Measurements from ENCODE around the gene KRTAP10-11. TPM values are rescaled to one million over a fixed set of nuclear protein-coding genes. Genes with fewer than 3 reads are reported as not detected.

Gene KRTAP10-11
- total and polyA plus RNA-seq, 11 donors, result not detected

- WGBS, 4 donors, result 90 to 94% (median 92%) methylated on average over 6 to 8 of the region's 8 CpGs
- Histone ChIP-seq H3K36me3 (no peaks in the 10 kb centered on the region), H3K27me3 (peaks cover 0 to 5% (median 0%) of the 10 kb centered on the region in 9 donors), H3K27ac (no peak within 1 kb of the TSS), H3K9me3 (peaks cover 0 to 31% (median 5%) of the 10 kb centered on the region in 12 donors), H3K4me1 (no peaks in the 10 kb centered on the region), H3K4me3 (no peak within 1 kb of the TSS)
- ATAC-seq (no peak), DNase-seq (no peak)
- intact Hi-C loops (cut with DNase I), result no loop called here
- TF ChIP-seq POLR2A (IDR thresholded peaks at IDR 0.05), result no peak
- TF ChIP-seq CTCF (IDR thresholded peaks at IDR 0.05), result no peak
Measured at GRCh38 chr21:44612029-44612486, 34.2 kb upstream of the KRTAP10-11 start, which contains the start of gene KRTAP10-8. TSS of gene KRTAP10-8 (plus strand) at chr21:44612079. CDS start at chr21:44612101, 22 bp downstream.

GRCh38 chr21:44612669-44613229 is 33.5 kb upstream of the KRTAP10-11 start:
- Histone ChIP-seq H3K27ac (no peak overlapping the region), H3K27me3 (peaks cover 0 to 5% (median 0%) of the 10 kb centered on the region in 9 donors), H3K9me3 (peaks cover 0 to 31% (median 5%) of the 10 kb centered on the region in 12 donors), H3K4me1 (no peaks in the 10 kb centered on the region), H3K36me3 (no peaks in the 10 kb centered on the region), H3K4me3 (no peak overlapping the region)
- DNase-seq, result peak in 1 of 5 donors; percentile 44
- intact Hi-C loops (cut with DNase I), result no loop called here
- no peak for TF ChIP-seq POLR2A (IDR thresholded peaks at IDR 0.05)
- no peak for TF ChIP-seq CTCF (IDR thresholded peaks at IDR 0.05)
- 81 to 87% (median 86%) methylated on average over 10 to 13 of the region's 13 CpGs for WGBS, 4 donors
- no peak for ATAC-seq

- ATAC-seq, result peak in 1 of 4 donors; percentile 19
- Histone ChIP-seq H3K27me3 (peaks cover 0 to 5% (median 0%) of the 10 kb centered on the region in 9 donors), H3K36me3 (no peaks in the 10 kb centered on the region), H3K9me3 (peaks cover 0 to 31% (median 5%) of the 10 kb centered on the region in 12 donors), H3K4me1 (peaks cover 0 to 3% (median 0%) of the 10 kb centered on the region in 12 donors), H3K27ac (no peak overlapping the region), H3K4me3 (no peak overlapping the region)
- 89 to 92% (median 90%) methylated on average over 21 to 26 of the region's 26 CpGs for WGBS, 4 donors
- DNase-seq, result peak in 1 of 5 donors; percentile 56
- intact Hi-C loops (cut with DNase I), result no loop called here
- no peak for TF ChIP-seq POLR2A (IDR thresholded peaks at IDR 0.05)
- no peak for TF ChIP-seq CTCF (IDR thresholded peaks at IDR 0.05)
Measured at GRCh38 chr21:44613386-44614155, 32.6 kb upstream of the KRTAP10-11 start.

GRCh38 chr21:44614161-44614631 is 32.0 kb upstream of the KRTAP10-11 start:
- Histone ChIP-seq H3K36me3 (no peaks in the 10 kb centered on the region), H3K4me3 (no peak overlapping the region), H3K27ac (no peak overlapping the region), H3K4me1 (peaks cover 0 to 8% (median 0%) of the 10 kb centered on the region in 12 donors), H3K9me3 (peaks cover 0 to 27% (median 4%) of the 10 kb centered on the region in 12 donors), H3K27me3 (peaks cover 0 to 5% (median 0%) of the 10 kb centered on the region in 9 donors)
- DNase-seq (peak in 1 of 5 donors; percentile 48), ATAC-seq (no peak)
- 74 to 81% (median 81%) methylated on average over 13 to 20 of the region's 20 CpGs for WGBS, 4 donors
- intact Hi-C loops (cut with DNase I), result no loop called here
- TF ChIP-seq CTCF (IDR thresholded peaks at IDR 0.05) (no peak), POLR2A (IDR thresholded peaks at IDR 0.05) (no peak)
